GM12872 (cell line): ENCODE data around the gene REG1A.

Experiments
- TF ChIP-seq, protein P1 (sequence below): IDR thresholded peaks from 3 replicates; pipeline ENCODE4 v1.5.1; 2011; ENCODE audit warnings: low read depth, mild to moderate bottlenecking, low read length, moderate library complexity; ENCODE audit not compliant: insufficient read depth

REG1A gene

DNA sequence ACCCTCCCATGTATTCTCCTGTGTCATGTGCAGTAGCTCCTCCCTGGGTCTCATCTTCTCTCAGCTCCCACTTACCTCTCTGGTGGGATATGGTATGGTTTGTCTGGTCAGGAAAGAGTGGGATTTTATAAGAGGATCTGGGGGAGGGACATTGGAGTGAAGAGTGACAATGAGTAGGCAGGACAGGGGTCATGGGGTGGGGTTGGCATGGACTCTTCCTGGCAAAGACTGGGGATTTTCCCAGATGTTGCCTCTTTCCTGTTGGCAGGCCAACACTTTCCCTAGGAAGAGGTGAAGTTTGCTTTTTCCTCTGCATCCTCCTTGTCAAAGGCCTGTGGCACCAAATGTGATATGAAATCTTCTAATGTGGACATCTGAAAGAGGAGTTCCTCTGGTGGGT, 39.4 kb downstream of the REG1A start, which contains the start of gene REG3A:
REG3A (minus strand) TSS at position 101 of the 400 bp plus-strand sequence. CDS start 348 bp downstream, outside the sequence.
- TF ChIP-seq, protein P1, sequence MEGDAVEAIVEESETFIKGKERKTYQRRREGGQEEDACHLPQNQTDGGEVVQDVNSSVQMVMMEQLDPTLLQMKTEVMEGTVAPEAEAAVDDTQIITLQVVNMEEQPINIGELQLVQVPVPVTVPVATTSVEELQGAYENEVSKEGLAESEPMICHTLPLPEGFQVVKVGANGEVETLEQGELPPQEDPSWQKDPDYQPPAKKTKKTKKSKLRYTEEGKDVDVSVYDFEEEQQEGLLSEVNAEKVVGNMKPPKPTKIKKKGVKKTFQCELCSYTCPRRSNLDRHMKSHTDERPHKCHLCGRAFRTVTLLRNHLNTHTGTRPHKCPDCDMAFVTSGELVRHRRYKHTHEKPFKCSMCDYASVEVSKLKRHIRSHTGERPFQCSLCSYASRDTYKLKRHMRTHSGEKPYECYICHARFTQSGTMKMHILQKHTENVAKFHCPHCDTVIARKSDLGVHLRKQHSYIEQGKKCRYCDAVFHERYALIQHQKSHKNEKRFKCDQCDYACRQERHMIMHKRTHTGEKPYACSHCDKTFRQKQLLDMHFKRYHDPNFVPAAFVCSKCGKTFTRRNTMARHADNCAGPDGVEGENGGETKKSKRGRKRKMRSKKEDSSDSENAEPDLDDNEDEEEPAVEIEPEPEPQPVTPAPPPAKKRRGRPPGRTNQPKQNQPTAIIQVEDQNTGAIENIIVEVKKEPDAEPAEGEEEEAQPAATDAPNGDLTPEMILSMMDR = no peak

DNA sequence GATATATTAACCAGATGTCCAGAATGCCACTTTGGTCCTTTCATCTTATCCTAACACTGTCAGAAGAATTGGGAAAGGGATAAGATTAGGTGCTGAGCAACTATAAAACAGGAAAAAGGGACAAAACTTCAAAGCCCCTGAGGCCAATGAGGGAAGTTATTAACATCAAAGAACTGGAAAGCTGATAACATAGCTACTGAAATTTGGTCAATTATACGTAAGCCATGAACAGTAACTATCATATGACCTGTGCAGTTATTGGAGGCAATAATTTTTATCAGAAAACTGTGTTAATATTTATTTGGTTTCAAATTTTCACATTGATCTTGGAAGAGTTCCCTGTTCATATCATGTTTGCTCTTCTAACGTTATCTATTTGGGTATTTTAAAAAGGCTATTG, 41.8 kb downstream of the REG1A start:
- TF ChIP-seq, protein P1 = no peak

DNA sequence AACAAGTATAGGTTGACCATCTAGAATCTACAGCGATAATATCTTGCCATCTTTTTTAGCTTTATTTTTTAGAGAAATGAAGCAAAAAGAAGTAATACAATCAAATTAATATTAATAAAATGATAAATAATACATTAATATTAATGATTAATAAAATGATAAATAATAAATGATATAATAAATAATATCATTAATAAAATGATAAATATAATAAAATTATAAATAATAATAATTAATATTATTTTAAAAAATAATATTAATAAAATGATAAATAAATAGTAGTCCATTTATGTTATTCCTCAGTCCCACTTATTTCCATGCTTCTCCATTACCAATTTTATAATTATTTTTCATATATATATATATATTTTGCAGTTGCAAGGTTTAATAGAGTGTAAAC, 42.5 kb downstream of the REG1A start:
- TF ChIP-seq, protein P1 = no peak

DNA sequence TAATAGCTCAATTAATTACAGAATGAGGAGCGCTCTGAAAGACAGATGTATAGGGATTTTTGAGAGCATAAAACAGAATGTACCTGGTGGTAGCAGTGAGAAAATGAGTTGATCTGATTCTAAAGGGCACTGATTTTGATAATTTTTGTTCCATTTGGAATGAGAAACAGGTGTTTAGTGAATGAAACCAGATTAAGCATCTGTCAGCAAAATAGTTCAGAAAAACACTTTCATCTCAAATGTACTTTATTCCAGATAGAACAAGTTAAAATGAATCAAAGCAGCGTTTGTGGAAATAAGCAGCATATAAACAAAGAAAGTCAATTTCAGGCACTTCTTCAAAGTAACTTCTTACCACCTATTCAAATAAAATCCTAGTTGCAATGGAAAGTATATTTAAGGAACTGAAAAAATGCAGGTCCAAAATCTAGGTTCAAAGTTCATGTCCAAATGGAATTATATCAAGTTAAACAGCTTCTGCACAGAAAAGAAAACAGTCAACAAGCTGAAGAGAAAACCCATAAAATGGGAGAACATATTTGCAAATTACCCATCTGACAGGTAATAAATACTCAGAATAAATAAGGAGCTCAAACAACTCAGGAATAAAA, 51.2 kb downstream of the REG1A start:
- TF ChIP-seq, protein P1 = no peak
